ENCODE data around the gene FRMD5. TPM values are rescaled to one million over a fixed set of nuclear protein-coding genes. Genes with fewer than 3 reads are reported as not detected.
"Not testable (repeated sequence)": the region's sequence is repeated elsewhere in the genome, so short reads cannot be mapped to it uniquely, and the experiment has no call there.

The FRMD5 gene
- total RNA-seq, 1 experiment from 2014 or later = 6.5 TPM

- peaks cover 13% of the 10 kb centered on the region; the same call in 1 of the 2 replicates for H3F3A ChIP-seq (ENCODE audit: insufficient read depth, low read depth)
- H3K9me2 ChIP-seq (ENCODE audit: insufficient read depth); H3K4me2 ChIP-seq; DNase-seq; H3K27me3 ChIP-seq (ENCODE audit: insufficient read depth, low read depth); H3K27ac ChIP-seq; H3K9me3 ChIP-seq (ENCODE audit: insufficient read depth, low read depth); CTCF ChIA-PET; H3K4me3 ChIP-seq; BruUV-seq (replicated peaks); H3K36me3 ChIP-seq (ENCODE audit: low read depth); H2AFZ ChIP-seq; H3K79me2 ChIP-seq (ENCODE audit: low read depth); POLR2A ChIA-PET (ENCODE audit: unreplicated experiment); H4K20me1 ChIP-seq (ENCODE audit: insufficient read depth): not testable (repeated sequence)
- H3K4me1 ChIP-seq (replicated peaks; ENCODE audit: insufficient read depth) = peaks cover 19% of the 10 kb centered on the region
- intact Hi-C loops (cut with micrococcal nuclease; ENCODE audit: unreplicated experiment) = loop anchor here (10.0 kb wide), 1 partner anchor 55 kb away; the partner anchor contains the start of gene ELL3
Measured at GRCh38 chr15:43829951-43830540, 365.0 kb downstream of the FRMD5 start.

GRCh38 chr15:43828061-43828657, 366.9 kb downstream of the FRMD5 start:
- TSS peak; percentile 15 for BruUV-seq (replicated peaks)
- Histone ChIP-seq H3K36me3 (ENCODE audit: low read depth) (no peaks in the 10 kb centered on the region), H3K4me1 (replicated peaks; ENCODE audit: insufficient read depth) (peaks cover 25% of the 10 kb centered on the region), H3K4me2 (peak overlapping the region; percentile 89), H3K79me2 (ENCODE audit: low read depth) (peaks cover 12% of the 10 kb centered on the region), H3K27me3 (ENCODE audit: insufficient read depth, low read depth) (no peaks in the 10 kb centered on the region), H4K20me1 (ENCODE audit: insufficient read depth) (no peaks in the 10 kb centered on the region), H3F3A (ENCODE audit: insufficient read depth, low read depth) (peaks cover 13% of the 10 kb centered on the region; the same call in 1 of the 2 replicates), H3K9me2 (ENCODE audit: insufficient read depth) (no peaks in the 10 kb centered on the region), H3K4me3 (no peak overlapping the region), H3K27ac (no peak overlapping the region), H3K9me3 (ENCODE audit: insufficient read depth, low read depth) (no peaks in the 10 kb centered on the region), H2AFZ (no peak overlapping the region)
- intact Hi-C loops (cut with micrococcal nuclease; ENCODE audit: unreplicated experiment) = loop anchor here (10.0 kb wide), 1 partner anchor 53 kb away; the partner anchor contains the start of gene ELL3
- ChIA-PET POLR2A (ENCODE audit: unreplicated experiment) (interaction anchor here (0.5 kb wide), 1 partner anchor 12 kb away, joined by 3 read pairs; no protein-coding TSS in a partner anchor), CTCF (interaction anchor here (0.6 kb wide), 1 partner anchor 39 kb away, joined by 3 read pairs; no protein-coding TSS in a partner anchor)
- no peak for DNase-seq
- TF ChIP-seq EZH2 (IDR thresholded peaks at IDR 0.05; ENCODE audit: low read depth) (no peak), CTCF (conservative IDR thresholded peaks at IDR 0.05) (no peak)

GRCh38 chr15:43826508-43827341, 368.3 kb downstream of the FRMD5 start, which contains the start of gene WDR76:
Gene WDR76, plus strand, starts transcription at chr15:43827002. Its CDS starts 31 bp downstream, at chr15:43827033.
- peak within 1 kb of the TSS; percentile 50; the same call in 1 of the 2 replicates for H3K27ac ChIP-seq
- no peaks in the 10 kb centered on the region for H3K36me3 ChIP-seq (ENCODE audit: low read depth)
- DNase-seq = peak; percentile 64 to 75
- no peaks in the 10 kb centered on the region for H3K9me3 ChIP-seq (ENCODE audit: insufficient read depth, low read depth)
- peaks cover 24% of the 10 kb centered on the region for H3K79me2 ChIP-seq (ENCODE audit: low read depth)
- ChIA-PET POLR2A (ENCODE audit: unreplicated experiment) (no interaction called here), CTCF (no interaction called here)
- H3K9me2 ChIP-seq (ENCODE audit: insufficient read depth) = no peaks in the 10 kb centered on the region
- intact Hi-C loops (cut with micrococcal nuclease; ENCODE audit: unreplicated experiment) = loop anchor here (10.0 kb wide), 1 partner anchor 52 kb away; the partner anchor contains the start of gene ELL3
- TF ChIP-seq CTCF (conservative IDR thresholded peaks at IDR 0.05) (no peak), EZH2 (IDR thresholded peaks at IDR 0.05; ENCODE audit: low read depth) (no peak)
- peaks cover 28% of the 10 kb centered on the region for H3K4me1 ChIP-seq (replicated peaks; ENCODE audit: insufficient read depth)
- H4K20me1 ChIP-seq (ENCODE audit: insufficient read depth) = no peaks in the 10 kb centered on the region
- peak within 1 kb of the TSS; percentile 89 for H3K4me2 ChIP-seq
- no TSS peak for BruUV-seq (replicated peaks)
- peak within 1 kb of the TSS; percentile 94 for H2AFZ ChIP-seq
- peak within 1 kb of the TSS; percentile 62 for H3K4me3 ChIP-seq
- peaks cover 13% of the 10 kb centered on the region; the same call in 1 of the 2 replicates for H3F3A ChIP-seq (ENCODE audit: insufficient read depth, low read depth)
- no peaks in the 10 kb centered on the region for H3K27me3 ChIP-seq (ENCODE audit: insufficient read depth, low read depth)
